Stimulated activated CD4-positive, alpha-beta T cell treated with anti-CD3 and anti-CD28 coated beads, Interleukin-12 subunit alpha, Interleukin-12 subunit beta, amount 100 ng/mL, for 24 hours (primary cell): ENCODE measurements around the gene INPP5A.

Experiments used
- DNase-seq, 2 experiments: peaks; one replicate each; pipeline ENCODE4 v3.0.0-alpha.2; 2020; ENCODE audit warnings: low read depth in 2 of 2

INPP5A gene

DNA sequence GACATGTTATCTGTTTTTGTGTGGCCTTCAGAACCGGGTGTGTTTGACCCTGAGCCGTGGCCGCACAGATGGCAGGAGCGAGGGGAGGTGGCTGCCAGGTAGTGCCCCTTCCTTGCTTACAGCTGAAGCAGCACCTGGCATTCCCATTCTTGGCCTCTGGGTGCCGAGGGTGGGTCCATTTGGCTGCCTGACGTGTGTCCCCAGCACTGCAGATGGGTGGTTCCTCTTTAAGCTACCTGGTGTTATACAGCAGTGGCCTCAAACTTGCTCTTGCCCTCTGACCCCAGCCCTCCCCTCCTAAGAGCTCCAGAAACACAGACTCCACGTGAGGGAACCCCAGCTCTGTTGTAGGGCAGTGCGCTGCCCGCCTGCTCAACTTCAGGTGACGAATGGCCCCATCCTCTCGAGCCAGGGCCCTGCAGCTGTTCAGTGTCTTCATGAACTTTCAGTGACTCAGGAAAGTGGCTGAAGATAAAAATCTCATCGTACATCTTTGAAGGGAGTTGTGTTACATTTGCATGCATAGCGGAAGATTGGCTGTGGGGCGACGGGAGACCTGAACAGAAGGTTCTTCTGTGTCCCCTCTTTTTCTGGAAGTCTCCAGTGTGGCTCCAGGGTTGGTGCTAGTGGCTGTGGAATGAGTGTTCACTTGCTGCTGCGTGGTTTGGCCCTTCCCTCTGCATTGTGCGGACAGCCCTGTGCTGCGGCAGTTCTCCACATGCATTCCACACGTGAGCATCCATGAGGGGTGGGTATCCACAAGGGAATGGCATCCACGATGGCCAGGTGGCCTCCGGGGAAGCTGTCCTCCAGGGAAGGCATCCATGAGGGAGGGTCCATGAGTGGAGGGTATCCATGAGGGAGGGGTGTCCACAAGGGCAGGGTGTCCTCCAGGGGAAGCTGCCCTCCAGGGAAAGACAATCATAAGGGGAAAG lies 91.6 kb downstream of the INPP5A start:
- no peak for DNase-seq

GRCh38 chr10:132630156-132630555 lies 92.6 kb downstream of the INPP5A start:
- no peak for DNase-seq

GRCh38 chr10:132630666-132631337 lies 93.2 kb downstream of the INPP5A start:
- no peak for DNase-seq

- DNase-seq, result no peak
Observed at GRCh38 chr10:132631338-132631735, 93.8 kb downstream of the INPP5A start.

GRCh38 chr10:132632091-132632561 lies 94.5 kb downstream of the INPP5A start:
- DNase-seq, result no peak

GRCh38 chr10:132632851-132633684 lies 95.5 kb downstream of the INPP5A start:
- no peak for DNase-seq

- DNase-seq, result no peak
Observed at GRCh38 chr10:132634241-132634946, 96.8 kb downstream of the INPP5A start.

GRCh38 chr10:132634947-132635271 lies 97.3 kb downstream of the INPP5A start:
- no peak for DNase-seq

DNA sequence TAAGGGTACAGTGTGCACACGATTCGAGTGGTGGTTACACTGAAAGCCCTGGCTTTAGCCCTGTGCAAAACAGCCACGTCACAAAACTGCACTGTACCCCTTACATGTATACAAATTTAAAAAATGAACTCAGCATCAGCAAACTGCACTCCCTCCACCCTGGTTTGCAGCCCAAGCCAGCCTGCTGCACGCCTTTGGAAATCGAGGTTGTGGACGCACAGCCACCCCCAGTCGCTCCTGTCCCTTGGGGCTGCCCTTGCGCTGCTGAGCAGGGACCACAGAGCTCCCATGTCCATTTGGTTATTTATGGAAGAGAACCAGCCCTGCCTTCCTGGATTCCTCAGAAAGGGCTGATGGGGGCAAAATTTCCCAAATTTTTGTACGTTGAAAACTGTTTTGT lies 98.8 kb downstream of the INPP5A start:
- DNase-seq, result no peak

DNA sequence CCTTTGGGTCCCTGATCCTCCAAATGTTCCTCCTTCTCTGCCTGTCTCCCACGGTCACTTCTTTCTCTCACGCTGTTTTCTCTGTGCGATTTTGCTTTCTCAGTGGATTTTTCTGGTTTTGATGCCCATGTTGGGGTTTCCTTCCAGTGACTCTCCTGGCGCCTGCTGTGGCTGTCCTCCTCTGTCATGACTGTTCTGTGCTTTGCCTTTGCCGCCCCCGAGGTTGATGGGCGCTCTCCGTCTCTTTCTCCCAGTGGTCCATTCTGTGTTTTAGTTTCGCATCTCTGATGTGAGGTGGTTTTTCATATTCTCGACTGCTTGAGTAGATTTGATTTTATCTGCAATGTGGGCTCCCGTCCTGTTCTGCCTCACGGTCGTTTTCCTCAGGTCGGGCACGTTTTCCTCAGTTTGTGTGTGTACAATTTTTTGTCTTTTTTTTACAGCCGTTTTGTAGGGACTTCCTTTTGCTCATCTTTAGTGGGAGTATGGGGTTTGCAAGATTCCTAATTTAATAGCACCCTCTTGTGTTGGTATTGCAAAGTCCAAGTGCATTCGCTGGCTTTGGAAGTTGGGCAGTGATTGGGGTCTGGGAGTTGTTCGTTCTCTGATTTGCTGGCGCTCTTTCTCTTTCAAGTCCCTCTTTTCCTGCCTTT lies 100.0 kb downstream of the INPP5A start:
- no peak for DNase-seq

- no peak for DNase-seq
Observed at GRCh38 chr10:132638130-132638515, 100.5 kb downstream of the INPP5A start.

- no peak for DNase-seq
Observed at GRCh38 chr10:132639470-132639869, 101.9 kb downstream of the INPP5A start.

GRCh38 chr10:132640326-132641125 lies 102.9 kb downstream of the INPP5A start:
- DNase-seq, result no peak

GRCh38 chr10:132641401-132641800 lies 103.8 kb downstream of the INPP5A start:
- no peak for DNase-seq

GRCh38 chr10:132641966-132642731 lies 104.6 kb downstream of the INPP5A start:
- no peak for DNase-seq

- DNase-seq, result no peak
Observed at GRCh38 chr10:132642732-132643008, 105.1 kb downstream of the INPP5A start.

GRCh38 chr10:132643709-132644526 lies 106.3 kb downstream of the INPP5A start:
- no peak for DNase-seq

DNA sequence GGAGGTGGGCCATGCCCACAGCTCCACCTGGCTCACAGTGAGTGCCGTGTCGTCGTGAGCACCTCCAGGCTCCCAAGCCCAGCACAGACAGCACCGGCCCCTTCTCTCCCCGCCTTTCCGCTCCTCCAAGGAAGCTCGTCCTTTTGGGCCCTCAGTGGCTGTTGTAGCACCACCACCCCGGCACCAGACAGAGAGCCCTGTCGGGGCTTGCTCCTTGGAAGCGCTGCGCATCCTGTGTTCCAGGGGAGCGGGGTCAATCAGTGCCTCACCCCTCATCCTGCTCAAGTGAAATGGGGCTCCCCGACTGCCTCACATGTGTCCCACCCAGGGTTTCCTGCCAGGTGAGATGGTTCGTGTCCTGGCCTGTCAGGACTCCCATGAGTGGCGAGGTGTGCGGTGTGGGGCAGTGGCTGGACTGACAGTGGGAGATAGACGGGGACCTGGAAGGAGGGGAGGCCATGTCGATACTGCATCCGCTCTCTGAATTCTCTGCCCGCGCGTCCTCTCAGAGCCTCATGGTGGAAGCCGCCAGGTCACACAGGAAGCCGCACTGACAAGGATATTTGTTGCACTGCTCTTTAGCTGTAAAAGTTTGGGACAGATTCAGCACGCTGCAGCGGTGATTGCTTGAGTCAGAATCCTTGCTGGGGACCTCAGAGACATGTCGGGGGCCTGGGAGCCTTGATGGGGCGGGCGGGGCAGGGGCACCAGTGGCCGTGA lies 107.1 kb downstream of the INPP5A start:
- DNase-seq, result no peak
